Measurements from ENCODE around the gene OCRL.
A peak's percentile ranks its signal among the peaks of the same experiment; 100 is the strongest.
"Not testable (repeated sequence)": the region's sequence is repeated elsewhere in the genome, so short reads cannot be mapped to it uniquely, and the experiment has no call there.

Gene OCRL

DNA sequence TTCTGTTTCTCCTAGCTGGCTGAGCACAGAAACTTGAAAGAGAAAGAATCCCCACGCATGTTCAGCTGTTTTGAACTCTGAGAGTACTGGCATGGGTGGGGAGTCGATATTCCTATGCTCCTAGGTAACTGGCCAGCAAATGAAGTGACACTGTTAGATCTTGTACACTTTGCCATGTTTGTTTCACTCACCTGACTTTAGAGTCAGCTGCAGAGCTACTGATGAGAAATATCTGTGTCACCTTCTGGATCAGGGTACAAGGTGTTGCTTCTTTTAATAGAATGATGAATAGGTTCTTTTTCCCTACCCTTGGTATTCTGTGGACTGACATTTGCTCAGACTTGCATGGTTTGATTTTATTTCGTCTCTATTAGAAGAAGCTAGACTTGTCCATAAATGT is 28.3 kb downstream of the OCRL start:
- no peak for DNase-seq (ENCODE audit: insufficient read length, low spot score)
- FAIRE-seq, result no peak
- TF ChIP-seq, protein P1, sequence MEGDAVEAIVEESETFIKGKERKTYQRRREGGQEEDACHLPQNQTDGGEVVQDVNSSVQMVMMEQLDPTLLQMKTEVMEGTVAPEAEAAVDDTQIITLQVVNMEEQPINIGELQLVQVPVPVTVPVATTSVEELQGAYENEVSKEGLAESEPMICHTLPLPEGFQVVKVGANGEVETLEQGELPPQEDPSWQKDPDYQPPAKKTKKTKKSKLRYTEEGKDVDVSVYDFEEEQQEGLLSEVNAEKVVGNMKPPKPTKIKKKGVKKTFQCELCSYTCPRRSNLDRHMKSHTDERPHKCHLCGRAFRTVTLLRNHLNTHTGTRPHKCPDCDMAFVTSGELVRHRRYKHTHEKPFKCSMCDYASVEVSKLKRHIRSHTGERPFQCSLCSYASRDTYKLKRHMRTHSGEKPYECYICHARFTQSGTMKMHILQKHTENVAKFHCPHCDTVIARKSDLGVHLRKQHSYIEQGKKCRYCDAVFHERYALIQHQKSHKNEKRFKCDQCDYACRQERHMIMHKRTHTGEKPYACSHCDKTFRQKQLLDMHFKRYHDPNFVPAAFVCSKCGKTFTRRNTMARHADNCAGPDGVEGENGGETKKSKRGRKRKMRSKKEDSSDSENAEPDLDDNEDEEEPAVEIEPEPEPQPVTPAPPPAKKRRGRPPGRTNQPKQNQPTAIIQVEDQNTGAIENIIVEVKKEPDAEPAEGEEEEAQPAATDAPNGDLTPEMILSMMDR (IDR thresholded peaks at IDR 0.05; ENCODE audit: insufficient read depth, missing control alignments), result no peak

- no peak for FAIRE-seq
These were observed 32.4 kb downstream of the OCRL start for GRCh38 chrX:129572422-129572821.

GRCh38 chrX:129573652-129574051 is 33.6 kb downstream of the OCRL start:
- DNase-seq (ENCODE audit: insufficient read length, low spot score); FAIRE-seq: not testable (repeated sequence)

More at GRCh38 chrX:129572422-129572821, 32.4 kb downstream of the OCRL start:
- TF ChIP-seq, protein P1 (IDR thresholded peaks at IDR 0.05; ENCODE audit: insufficient read depth, missing control alignments), result no peak
- DNase-seq (ENCODE audit: insufficient read length, low spot score), result no peak

DNA sequence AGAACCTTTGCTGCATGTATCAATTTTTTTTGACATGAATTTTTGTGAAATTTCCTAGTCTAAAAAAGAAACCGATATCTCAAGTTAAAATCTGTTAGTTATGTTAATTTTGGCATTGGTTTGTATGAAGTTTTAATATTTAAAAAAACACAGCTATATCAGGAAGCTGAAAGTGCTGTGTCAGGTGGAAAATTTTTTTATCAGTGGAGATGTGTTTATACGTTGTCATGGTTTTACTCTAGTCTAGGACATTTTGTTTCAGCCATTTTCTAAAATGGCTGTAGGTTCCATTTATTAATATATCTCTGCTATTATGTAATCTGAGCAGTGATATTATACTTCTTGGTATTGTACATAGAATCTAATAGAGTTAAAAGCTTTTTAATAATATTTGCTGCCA is 34.2 kb downstream of the OCRL start:
- DNase-seq (ENCODE audit: insufficient read length, low spot score), result no peak
- TF ChIP-seq, protein P1 (IDR thresholded peaks at IDR 0.05; ENCODE audit: insufficient read depth, missing control alignments), result no peak
- no peak for FAIRE-seq

- DNase-seq (ENCODE audit: insufficient read length, low spot score) (no peak), FAIRE-seq (peak; percentile 53)
- TF ChIP-seq, protein P1 (IDR thresholded peaks at IDR 0.05; ENCODE audit: insufficient read depth, missing control alignments), result no peak
These were observed 36.5 kb downstream of the OCRL start for GRCh38 chrX:129576539-129576938.

DNA sequence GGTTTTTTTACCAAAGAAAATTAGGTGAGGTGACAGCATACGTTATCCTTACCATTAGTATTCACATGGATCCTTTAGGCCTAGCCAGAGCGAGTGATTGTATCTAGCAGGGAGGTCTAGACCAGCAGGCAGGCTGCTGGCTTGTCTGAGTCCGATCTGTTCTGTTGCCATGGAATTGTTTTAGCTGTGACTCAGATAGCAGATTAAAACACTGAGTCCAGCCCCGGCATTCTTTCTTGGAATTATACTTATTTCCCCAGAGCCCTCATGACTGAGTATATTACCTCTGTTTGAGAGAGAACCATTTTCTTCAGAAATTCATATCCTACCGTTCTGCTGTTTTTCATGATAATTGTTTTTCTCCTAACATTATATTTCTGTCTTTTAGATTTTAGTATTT is 37.4 kb downstream of the OCRL start:
- FAIRE-seq, result peak; percentile 6
- TF ChIP-seq, protein P1 (IDR thresholded peaks at IDR 0.05; ENCODE audit: insufficient read depth, missing control alignments), result no peak
- no peak for DNase-seq (ENCODE audit: insufficient read length, low spot score)

GRCh38 chrX:129577877-129578276 is 37.8 kb downstream of the OCRL start:
- DNase-seq (ENCODE audit: insufficient read length, low spot score) (no peak), FAIRE-seq (peak; percentile 66)
- TF ChIP-seq, protein P1 (IDR thresholded peaks at IDR 0.05; ENCODE audit: insufficient read depth, missing control alignments), result no peak

- no peak for DNase-seq (ENCODE audit: insufficient read length, low spot score)
- no peak for FAIRE-seq
- TF ChIP-seq, protein P1 (IDR thresholded peaks at IDR 0.05; ENCODE audit: insufficient read depth, missing control alignments), result no peak
These were observed 41.8 kb downstream of the OCRL start for GRCh38 chrX:129581904-129582303.
